GM21723 (cell line): ENCODE measurements around the gene SLC26A11.
A peak's percentile ranks its signal among the peaks of the same experiment; 100 is the strongest.
"Not testable (repeated sequence)": the region's sequence is repeated elsewhere in the genome, so short reads cannot be mapped to it uniquely, and the experiment has no call there.

Source experiments
- ATAC-seq: cut with Tn5 transposase; IDR thresholded peaks from one replicate; pipeline ENCODE4 v1.9.1; 2021; ENCODE audit warnings: mild to moderate bottlenecking, moderate library complexity; ENCODE audit not compliant: unreplicated experiment

Gene SLC26A11

GRCh38 chr17:80243526-80244433 lies 23.6 kb downstream of the SLC26A11 start:
- ATAC-seq = no peak

GRCh38 chr17:80244448-80244847 lies 24.2 kb downstream of the SLC26A11 start:
- not testable (repeated sequence) for ATAC-seq

GRCh38 chr17:80244871-80245509 lies 24.8 kb downstream of the SLC26A11 start:
- no peak for ATAC-seq

GRCh38 chr17:80245566-80246265 lies 25.5 kb downstream of the SLC26A11 start:
- no peak for ATAC-seq

GRCh38 chr17:80246266-80246681 lies 26.0 kb downstream of the SLC26A11 start:
- no peak for ATAC-seq

GRCh38 chr17:80246726-80247125 lies 26.5 kb downstream of the SLC26A11 start:
- ATAC-seq = no peak

GRCh38 chr17:80247561-80247960 lies 27.3 kb downstream of the SLC26A11 start:
- ATAC-seq = no peak

- no peak for ATAC-seq
Measured at GRCh38 chr17:80248001-80248893, 28.0 kb downstream of the SLC26A11 start.

GRCh38 chr17:80248894-80249710 lies 28.9 kb downstream of the SLC26A11 start:
- no peak for ATAC-seq

- no peak for ATAC-seq
Measured at GRCh38 chr17:80251966-80252365, 31.7 kb downstream of the SLC26A11 start.

- peak; percentile 51 for ATAC-seq
Measured at GRCh38 chr17:80252871-80253270, 32.6 kb downstream of the SLC26A11 start.

- no peak for ATAC-seq
Measured at GRCh38 chr17:80253631-80254395, 33.6 kb downstream of the SLC26A11 start.

- ATAC-seq = no peak
Measured at GRCh38 chr17:80254396-80255251, 34.4 kb downstream of the SLC26A11 start.

GRCh38 chr17:80256034-80256350 lies 35.8 kb downstream of the SLC26A11 start:
- ATAC-seq = no peak

GRCh38 chr17:80257716-80258213 lies 37.5 kb downstream of the SLC26A11 start:
- no peak for ATAC-seq

- not testable (repeated sequence) for ATAC-seq
Measured at GRCh38 chr17:80258296-80258695, 38.1 kb downstream of the SLC26A11 start.

- no peak for ATAC-seq
Measured at GRCh38 chr17:80259457-80260068, 39.3 kb downstream of the SLC26A11 start.
